Gastroesophageal sphincter (tissue), 4 donors: ENCODE data around the gene LAMA4. TPM values are rescaled to one million over a fixed set of nuclear protein-coding genes. Genes with fewer than 3 reads are reported as not detected.
A peak's percentile ranks its signal among the peaks of the same experiment; 100 is the strongest.

Source experiments
- ATAC-seq: fragments of 150-250 bp; one replicate; pipeline ENCODE4 v1.9.1; 2016; ENCODE audit warnings: mild to moderate bottlenecking, moderate library complexity
- H3K27ac ChIP-seq, 4 donors: fragments of 200-600 bp; sonication (generic) in 3 of 4; 1 replicate in 3 of 4; 2 replicates in 1 of 4; pipeline ENCODE4 v1.5.1; 2016 to 2019
- H3K27me3 ChIP-seq: fragments of 200-600 bp; sonication (generic); one replicate; pipeline ENCODE4 v1.5.1; 2019
- H3K36me3 ChIP-seq, 2 donors: fragments of 200-600 bp; sonication (generic); one replicate each; pipeline ENCODE4 v1.5.1; 2019; ENCODE audit warnings: control low read depth in 1 of 2
- H3K4me1 ChIP-seq, 3 donors: fragments of 200-600 bp; sonication (generic); 1 replicate in 2 of 3; 2 replicates in 1 of 3; pipeline ENCODE4 v1.5.1; 2016 to 2019; ENCODE audit warnings: control low read depth in 2 of 3
- H3K4me3 ChIP-seq, 2 donors: fragments of 200-600 bp; sonication (generic); one replicate each; pipeline ENCODE4 v1.5.1; 2019; ENCODE audit warnings: mild to moderate bottlenecking in 1 of 2, moderate library complexity in 1 of 2
- H3K9me3 ChIP-seq, 3 donors: fragments of 200-600 bp; sonication (generic); one replicate each; pipeline ENCODE4 v1.5.1; 2017 to 2019; ENCODE audit warnings: control low read depth in 2 of 3
- EP300 ChIP-seq: sonication (generic); formaldehyde crosslinking; IDR thresholded peaks from one replicate; pipeline ENCODE4 v1.6.1; 2017; ENCODE audit warnings: antibody characterized with exemption, mild to moderate bottlenecking
- POLR2A ChIP-seq, 2 donors: fragments of 450-650 bp; IDR thresholded peaks; one replicate each; pipeline ENCODE4 v1.6.1; 2017; ENCODE audit warnings: antibody characterized with exemption in 2 of 2, mild to moderate bottlenecking in 2 of 2, moderate library complexity in 1 of 2
- POLR2AphosphoS5 ChIP-seq: sonication (generic); formaldehyde crosslinking; IDR thresholded peaks from one replicate; pipeline ENCODE4 v1.6.1; 2017; ENCODE audit warnings: antibody characterized with exemption
- WGBS, 2 donors: methylation state at CpG; one replicate each; pipeline ENCODE4 v1.1.5; 2018; ENCODE audit warnings: low coverage in 1 of 2; 5-methylcytosine and 5-hydroxymethylcytosine counted together
- total RNA-seq, 4 donors: library from RNA; depleted of rRNA; stranded (reverse); fragments of >200 nt; gene quantifications; one replicate each; pipeline ENCODE4 v1.1.0, GENCODE V29; 2016
- TF ChIP-seq, protein P1 (sequence below), 4 experiments: fragments of 200-600 bp in 2 of 4; fragments of 450-650 bp in 2 of 4; sonication (generic) in 1 of 4; IDR thresholded peaks; one replicate each; pipeline ENCODE4 v1.5.1; 2017 to 2019; ENCODE audit warnings: antibody characterized with exemption in 4 of 4, mild to moderate bottlenecking in 2 of 4, moderate library complexity in 2 of 4

Gene LAMA4
- total RNA-seq, 4 donors from 2014 or later = 240 to 305 (median 265) TPM

DNA sequence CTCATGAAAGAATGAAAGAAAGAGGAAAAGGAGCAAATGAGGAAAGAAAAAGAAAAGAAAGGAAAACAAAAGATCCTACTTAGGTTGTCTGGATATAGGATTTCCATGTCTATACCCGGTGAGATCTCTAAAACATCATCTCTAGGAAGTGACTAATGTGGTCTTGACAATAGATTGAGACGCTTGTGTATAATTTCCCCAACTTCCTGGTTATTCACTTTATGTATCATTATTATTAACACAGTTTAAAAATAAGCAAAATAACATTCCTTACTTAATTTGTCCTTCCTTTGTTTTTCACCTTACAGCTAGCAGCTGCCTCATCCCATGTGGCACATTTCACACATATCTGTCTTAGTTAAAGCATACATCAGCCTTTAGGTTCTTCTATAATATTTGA lies 27.0 kb downstream of the LAMA4 start:
- no peak for TF ChIP-seq EP300
- TF ChIP-seq POLR2AphosphoS5 = no peak
- TF ChIP-seq POLR2A (IDR thresholded peaks at IDR 0.05) = no peak
- TF ChIP-seq, protein P1, sequence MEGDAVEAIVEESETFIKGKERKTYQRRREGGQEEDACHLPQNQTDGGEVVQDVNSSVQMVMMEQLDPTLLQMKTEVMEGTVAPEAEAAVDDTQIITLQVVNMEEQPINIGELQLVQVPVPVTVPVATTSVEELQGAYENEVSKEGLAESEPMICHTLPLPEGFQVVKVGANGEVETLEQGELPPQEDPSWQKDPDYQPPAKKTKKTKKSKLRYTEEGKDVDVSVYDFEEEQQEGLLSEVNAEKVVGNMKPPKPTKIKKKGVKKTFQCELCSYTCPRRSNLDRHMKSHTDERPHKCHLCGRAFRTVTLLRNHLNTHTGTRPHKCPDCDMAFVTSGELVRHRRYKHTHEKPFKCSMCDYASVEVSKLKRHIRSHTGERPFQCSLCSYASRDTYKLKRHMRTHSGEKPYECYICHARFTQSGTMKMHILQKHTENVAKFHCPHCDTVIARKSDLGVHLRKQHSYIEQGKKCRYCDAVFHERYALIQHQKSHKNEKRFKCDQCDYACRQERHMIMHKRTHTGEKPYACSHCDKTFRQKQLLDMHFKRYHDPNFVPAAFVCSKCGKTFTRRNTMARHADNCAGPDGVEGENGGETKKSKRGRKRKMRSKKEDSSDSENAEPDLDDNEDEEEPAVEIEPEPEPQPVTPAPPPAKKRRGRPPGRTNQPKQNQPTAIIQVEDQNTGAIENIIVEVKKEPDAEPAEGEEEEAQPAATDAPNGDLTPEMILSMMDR (IDR thresholded peaks at IDR 0.05) = no peak
- peak overlapping the region; percentile 77 to 98 (median 84) for H3K27ac ChIP-seq
- ATAC-seq = no peak
- no peak overlapping the region for H3K4me3 ChIP-seq
- H3K36me3 ChIP-seq = peaks cover 0 to 4% of the 10 kb centered on the region in 2 donors
- no peaks in the 10 kb centered on the region for H3K27me3 ChIP-seq
- WGBS, 2 donors = 62 to 75% methylated on average over 2 of the region's 2 CpGs
- no peaks in the 10 kb centered on the region for H3K9me3 ChIP-seq
- peaks cover 37 to 95% (median 50%) of the 10 kb centered on the region in 3 donors for H3K4me1 ChIP-seq

DNA sequence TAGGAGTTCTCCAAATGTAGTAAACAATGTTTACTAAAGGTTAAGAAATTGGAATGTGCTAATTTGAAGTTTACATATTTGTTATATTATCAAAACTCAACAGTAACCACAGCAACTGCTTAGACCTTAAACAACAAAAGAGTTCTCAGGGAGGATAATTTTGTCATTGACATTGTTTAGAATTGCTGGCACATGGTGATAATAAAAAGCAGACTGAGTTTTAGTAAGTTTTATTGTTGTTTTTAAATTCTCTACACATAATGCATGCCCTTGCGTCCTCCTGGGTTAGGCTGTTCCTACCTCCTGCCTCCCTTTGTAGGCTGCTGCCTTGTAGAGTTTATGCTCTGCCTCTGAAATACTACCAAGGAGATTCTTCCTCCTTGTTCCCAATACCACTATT lies 28.7 kb downstream of the LAMA4 start:
- TF ChIP-seq EP300 = no peak
- TF ChIP-seq, protein P1 (IDR thresholded peaks at IDR 0.05) = no peak
- no peak for TF ChIP-seq POLR2A (IDR thresholded peaks at IDR 0.05)
- no peak for TF ChIP-seq POLR2AphosphoS5
- WGBS, 2 donors = 23 to 36% methylated on average over 1 of the region's 1 CpG
- H3K36me3 ChIP-seq = peaks cover 0 to 4% of the 10 kb centered on the region in 2 donors
- H3K27ac ChIP-seq = peak overlapping the region; percentile 79 to 98 (median 84)
- no peak overlapping the region for H3K4me3 ChIP-seq
- no peaks in the 10 kb centered on the region for H3K27me3 ChIP-seq
- peaks cover 41 to 95% (median 54%) of the 10 kb centered on the region in 3 donors for H3K4me1 ChIP-seq
- ATAC-seq = no peak
- no peaks in the 10 kb centered on the region for H3K9me3 ChIP-seq

DNA sequence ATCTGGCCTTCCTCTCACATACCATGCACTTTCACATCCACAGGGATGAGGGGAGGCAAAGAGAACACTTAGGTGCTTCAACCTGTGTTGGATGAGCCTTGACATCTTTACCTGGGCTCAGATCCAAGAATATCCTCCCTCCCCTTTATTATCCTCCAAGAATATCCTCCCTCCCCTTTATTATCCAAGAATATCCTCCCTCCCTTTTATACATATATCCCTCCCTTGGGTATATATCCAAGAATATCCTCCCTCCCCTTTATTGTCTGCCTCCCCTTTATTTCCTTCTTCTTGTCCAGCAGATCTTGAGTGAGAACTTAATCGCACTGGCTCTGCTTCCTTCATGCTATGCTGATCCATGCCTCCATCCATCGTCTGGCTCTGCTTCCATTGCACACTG lies 30.3 kb downstream of the LAMA4 start:
- Histone ChIP-seq H3K27ac (peak overlapping the region; percentile 81 to 98 (median 86)), H3K4me1 (peaks cover 41 to 97% (median 67%) of the 10 kb centered on the region in 3 donors), H3K36me3 (peaks cover 0 to 4% of the 10 kb centered on the region in 2 donors), H3K9me3 (no peaks in the 10 kb centered on the region), H3K4me3 (no peak overlapping the region), H3K27me3 (no peaks in the 10 kb centered on the region)
- 73 to 85% methylated on average over 2 of the region's 2 CpGs for WGBS, 2 donors
- TF ChIP-seq EP300 = no peak
- TF ChIP-seq POLR2AphosphoS5 = no peak
- TF ChIP-seq POLR2A (IDR thresholded peaks at IDR 0.05) = no peak
- TF ChIP-seq, protein P1 (IDR thresholded peaks at IDR 0.05) = no peak
- ATAC-seq = no peak

DNA sequence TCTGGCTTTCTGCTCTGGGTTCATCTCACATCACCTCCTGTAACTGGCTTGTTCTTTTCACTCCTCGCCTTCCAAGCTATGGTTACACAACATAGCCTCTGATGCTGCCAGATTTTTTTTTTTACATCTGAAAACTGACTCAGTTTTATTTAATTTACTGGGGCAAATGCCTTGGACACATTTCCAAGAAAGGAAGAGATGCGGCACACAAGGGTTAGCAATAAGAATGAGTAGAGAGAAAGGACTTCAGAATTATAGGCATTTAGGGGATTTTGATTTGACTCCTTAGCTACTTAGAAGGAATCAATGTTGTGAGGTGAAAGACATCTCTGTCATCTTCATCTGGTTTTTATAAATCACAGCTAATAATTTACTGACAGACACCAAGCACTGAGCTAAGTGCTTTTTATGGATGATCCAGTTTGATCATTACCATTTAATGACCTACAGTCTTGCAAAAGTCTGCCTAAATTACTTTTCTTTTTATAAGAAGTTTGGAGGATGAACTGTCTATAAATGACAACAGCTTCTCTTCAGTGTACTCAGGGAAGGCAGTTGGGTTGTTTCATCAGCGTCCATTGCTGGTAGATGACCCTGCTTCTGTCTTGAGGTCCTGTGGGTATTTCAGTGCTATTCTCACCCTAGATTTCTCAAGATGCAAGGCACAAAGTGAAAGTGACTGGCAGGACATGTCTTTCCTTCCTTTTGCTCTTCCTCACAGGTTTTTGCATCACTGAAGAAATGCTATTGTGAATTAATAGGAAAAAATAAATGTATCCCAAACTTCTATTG lies 31.1 kb downstream of the LAMA4 start:
- WGBS, 2 donors = 6 to 23% methylated on average over 3 of the region's 3 CpGs
- peak; percentile 75 for ATAC-seq
- peak overlapping the region; percentile 81 to 98 (median 86) for H3K27ac ChIP-seq
- H3K4me3 ChIP-seq = no peak overlapping the region
- no peaks in the 10 kb centered on the region for H3K9me3 ChIP-seq
- H3K36me3 ChIP-seq = no peaks in the 10 kb centered on the region
- TF ChIP-seq POLR2A (IDR thresholded peaks at IDR 0.05) (no peak), POLR2AphosphoS5 (peak; percentile 97)
- TF ChIP-seq, protein P1 (IDR thresholded peaks at IDR 0.05) = no peak
- no peaks in the 10 kb centered on the region for H3K27me3 ChIP-seq
- peaks cover 46 to 97% (median 70%) of the 10 kb centered on the region in 3 donors for H3K4me1 ChIP-seq
